ENCODE results near the gene MMP2.
A peak's percentile ranks its signal among the peaks of the same experiment; 100 is the strongest.

DNA sequence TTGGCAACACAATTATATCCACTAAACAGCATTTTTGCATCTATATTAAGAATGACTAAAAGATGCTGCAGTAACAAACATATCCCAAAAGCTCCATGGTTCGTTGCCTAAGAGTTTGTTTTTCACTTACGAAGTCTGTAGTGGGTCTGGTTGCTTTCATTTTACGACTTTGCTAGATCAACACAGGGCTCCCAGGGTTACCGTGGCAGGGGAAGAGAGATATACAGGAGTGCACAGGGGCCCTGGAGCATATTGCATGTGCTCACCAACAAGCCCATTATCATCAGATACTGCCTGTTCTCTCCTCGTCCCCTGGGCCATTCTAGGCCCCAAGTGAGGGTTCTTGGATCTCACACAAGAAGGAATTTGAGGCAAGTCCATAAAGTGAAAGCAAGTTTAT, 3.1 kb upstream of the MMP2 start:
- TF ChIP-seq POLR2A (IDR thresholded peaks at IDR 0.05) (no peak), POLR2AphosphoS5 (IDR thresholded peaks at IDR 0.05) (peak in 2 of 3 donors; percentile 12 to 20)
